Stimulated activated CD8-positive, alpha-beta memory T cell treated with anti-CD3 and anti-CD28 coated beads, Interleukin-7, amount 100 ng/mL, for 4 hours (primary cell): ENCODE data around the gene BRD8.
"Not testable (repeated sequence)": the region's sequence is repeated elsewhere in the genome, so short reads cannot be mapped to it uniquely, and the experiment has no call there.

ENCODE experiments used
- DNase-seq, 2 donors: peaks; one replicate each; pipeline ENCODE4 v3.0.0-alpha.2; 2020; ENCODE audit warnings: low read depth in 2 of 2

Gene BRD8

DNA sequence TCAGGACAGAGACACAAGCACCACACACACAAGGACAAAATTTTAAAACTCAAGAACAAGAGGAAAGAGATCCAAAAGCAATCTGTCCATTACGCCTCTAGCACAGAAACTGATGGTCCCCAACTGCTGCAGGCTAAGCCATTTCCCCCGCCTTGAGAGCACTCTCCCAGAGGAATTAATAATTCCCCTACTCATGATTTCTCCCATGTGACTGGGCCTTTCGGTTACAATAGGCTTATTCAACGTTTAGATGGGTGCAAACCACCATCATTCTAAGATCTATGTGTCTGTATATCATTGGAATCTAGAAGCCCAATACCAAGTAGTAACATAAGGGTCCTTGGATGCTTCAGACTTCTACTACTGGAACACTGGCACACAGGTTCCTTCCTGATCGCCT lies 18.8 kb downstream of the BRD8 start:
- no peak for DNase-seq

DNA sequence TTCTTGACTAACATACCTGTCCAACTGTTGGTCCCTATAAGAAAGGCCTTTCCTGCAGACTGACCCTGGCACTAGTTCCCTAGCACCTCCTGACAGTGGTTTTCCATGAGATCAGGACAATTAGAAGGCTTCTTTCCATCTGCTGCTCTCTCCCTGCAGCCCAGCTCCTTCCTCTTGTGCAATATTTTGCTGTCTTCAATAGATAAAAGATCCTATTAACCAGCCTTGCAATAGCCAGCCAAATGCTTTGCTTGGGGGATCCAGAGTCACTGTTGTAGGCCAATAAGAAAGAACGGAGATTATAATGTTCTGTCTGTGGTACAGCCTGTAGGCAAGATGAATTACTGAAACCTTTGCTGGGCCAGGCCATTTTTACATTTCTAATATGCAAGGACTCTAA lies 20.8 kb downstream of the BRD8 start:
- no peak for DNase-seq

DNA sequence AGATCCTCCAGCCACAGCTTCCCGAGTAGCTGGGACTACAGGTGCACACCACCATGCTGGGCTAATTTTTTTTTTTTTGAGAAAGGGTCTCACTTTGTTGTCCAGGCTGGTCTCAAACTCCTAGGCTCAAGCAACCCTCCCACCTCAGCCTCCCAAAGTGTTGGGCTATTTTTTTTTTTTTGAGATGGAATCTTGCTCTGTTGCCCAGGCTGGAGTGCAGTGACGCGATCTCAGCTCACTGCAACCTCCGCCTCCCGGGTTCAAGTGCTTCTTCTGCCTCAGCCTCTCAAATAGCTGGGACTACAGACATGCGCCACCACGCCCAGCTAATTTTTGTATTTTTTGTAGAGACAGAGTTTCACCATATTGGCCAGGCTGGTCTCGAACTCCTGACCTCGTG lies 22.5 kb downstream of the BRD8 start:
- DNase-seq, result not testable (repeated sequence)

DNA sequence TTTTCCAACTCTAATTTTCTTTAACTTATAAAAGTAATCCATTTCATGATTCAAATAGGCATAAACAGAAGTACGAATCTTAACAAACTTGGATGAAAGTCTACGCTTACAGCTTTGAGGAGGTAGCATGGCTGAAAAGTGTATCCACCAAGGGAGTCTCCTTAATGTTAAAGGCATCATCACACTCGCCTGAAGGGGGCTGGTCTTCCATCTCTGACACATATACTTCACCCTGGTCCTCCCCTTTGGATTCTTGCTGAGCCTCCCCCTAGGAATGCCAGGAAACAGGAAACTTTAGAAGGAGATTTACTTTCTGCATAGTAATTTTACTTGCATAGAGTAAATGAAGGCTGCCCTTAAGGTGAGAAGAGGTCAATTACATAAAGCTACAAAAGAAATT lies 28.9 kb downstream of the BRD8 start:
- DNase-seq, result no peak

DNA sequence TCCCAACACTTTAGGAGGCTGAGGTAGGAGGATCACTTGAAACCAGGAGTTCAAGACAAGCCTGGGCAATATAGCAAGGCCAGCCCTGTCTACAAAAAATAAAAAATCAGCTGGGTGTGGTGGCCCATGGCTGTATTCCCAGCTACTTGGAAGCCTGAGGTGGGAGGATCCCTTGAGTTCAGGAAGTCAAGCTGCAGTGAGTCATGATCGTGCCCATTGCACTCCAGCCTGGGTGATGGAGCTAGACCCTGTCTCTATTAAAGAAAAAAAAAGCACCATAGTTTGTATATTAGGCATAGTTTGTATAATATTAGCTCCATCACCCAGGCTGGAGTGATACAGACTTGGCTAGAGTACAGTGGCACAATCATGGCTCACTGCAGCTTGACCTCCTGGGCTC lies 29.6 kb downstream of the BRD8 start:
- DNase-seq, result no peak

DNA sequence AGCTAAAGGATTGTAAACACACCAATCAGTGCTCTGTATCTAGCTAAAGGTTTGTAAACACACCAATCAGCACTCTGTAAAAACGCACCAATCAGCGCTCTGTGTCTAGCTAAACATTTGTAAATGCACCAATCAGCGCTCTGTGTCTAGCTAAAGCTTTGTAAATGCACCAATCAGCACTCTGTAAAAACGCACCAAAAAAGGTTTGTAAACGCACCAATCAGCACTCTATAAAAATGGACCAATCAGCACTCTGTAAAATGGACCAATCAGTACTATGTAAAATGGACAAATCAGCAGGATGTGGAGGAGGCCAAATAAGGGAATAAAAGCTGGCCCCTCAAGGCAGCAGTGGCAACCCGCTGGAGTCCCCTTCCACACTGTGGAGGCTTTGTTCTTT lies 34.9 kb downstream of the BRD8 start:
- DNase-seq, result not testable (repeated sequence)

DNA sequence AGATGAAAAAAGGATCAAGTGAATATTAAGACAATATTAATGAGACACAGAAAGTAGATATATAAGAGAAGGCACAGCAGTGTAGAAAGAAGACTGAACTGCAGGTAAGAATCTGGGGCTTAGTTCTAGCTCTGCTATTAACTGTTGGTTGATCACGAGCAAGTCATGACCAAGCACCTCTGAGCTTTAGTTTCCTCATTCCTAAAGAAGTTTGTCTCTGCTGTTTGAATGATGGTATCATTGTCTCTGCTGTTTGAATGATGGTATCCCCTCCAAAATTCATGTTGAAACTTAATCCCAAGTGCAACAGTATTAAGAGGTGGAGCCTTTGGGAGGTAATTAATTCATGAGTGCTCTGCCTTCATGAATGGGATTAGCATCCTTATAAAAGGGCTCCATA lies 36.7 kb downstream of the BRD8 start:
- no peak for DNase-seq

DNA sequence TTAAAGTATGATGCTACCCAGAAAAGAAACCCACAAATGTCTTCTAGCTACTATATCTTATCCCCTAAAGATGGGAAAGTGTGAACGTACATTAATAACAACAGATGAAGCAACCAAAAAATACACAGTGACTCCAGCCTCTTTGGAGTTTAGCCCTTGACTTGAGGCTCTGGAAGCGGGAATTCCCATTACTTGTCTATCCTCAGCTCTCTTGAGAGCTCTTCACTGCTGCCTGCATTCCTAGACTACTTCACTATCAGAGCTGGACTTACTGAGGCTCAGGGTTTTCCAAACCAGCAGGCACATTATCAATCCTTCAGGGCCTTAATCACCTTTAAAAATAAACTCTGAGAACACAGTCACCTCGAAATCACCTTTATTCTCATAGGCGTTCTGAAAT lies 38.2 kb downstream of the BRD8 start:
- DNase-seq, result no peak

DNA sequence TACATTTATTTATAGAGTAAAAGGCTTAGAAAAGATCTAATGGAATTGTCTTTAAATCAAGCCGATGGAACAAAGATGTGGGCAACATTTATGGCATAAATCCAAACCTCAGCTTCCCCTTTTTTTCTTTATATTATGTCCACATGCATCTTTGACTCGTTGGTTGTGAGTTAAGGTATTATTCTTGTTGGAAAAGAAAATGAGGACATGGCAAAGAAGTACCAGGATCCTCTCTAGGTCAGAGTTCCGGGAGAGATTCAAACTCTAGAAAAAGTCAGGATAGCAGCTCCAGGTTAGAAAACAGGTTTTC lies 38.7 kb downstream of the BRD8 start:
- no peak for DNase-seq

DNA sequence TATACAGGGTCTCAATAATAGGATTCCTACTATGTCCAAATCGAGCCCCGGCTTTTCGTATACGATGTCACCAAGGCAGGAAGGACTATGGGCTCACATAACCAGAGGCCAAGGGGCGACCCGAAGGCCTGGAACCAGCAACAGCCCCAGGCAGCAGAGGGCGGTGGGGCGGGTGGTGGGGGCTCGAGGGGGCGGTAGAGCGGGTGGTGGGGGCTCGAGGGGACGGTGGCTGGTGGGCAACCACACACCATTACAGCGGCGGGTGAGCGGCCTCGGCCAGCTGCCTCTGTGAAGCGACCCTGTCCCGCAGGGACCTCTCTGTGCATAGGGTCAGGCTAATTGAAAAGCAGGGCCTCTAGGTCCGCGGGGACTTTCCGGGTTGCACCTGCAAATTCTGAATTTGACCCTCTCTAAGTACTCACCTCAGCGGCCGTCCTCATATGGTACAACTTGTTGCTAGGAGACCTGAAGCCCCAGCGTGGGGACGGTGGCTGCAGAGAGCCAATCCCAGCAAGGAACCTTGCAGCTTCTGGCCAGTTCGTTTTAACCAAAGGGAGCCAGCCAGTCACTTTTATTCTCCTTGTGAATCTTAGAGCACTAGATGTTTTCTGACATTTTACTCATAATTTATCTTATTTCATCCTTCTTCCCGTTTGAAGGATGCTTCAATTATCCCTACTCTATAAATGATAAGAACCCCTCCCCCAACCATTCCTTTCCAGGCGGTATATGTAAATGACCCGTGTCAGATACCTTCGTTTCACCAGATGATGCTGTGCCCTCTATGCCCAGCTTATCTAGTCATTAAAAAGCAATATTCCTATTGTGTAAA lies 39.3 kb downstream of the BRD8 start, which contains the start of gene NME5:
TSS of gene NME5 (minus strand) at position 480 of the 832 bp plus-strand sequence. CDS start 648 bp downstream, outside the sequence.
- no peak for DNase-seq

DNA sequence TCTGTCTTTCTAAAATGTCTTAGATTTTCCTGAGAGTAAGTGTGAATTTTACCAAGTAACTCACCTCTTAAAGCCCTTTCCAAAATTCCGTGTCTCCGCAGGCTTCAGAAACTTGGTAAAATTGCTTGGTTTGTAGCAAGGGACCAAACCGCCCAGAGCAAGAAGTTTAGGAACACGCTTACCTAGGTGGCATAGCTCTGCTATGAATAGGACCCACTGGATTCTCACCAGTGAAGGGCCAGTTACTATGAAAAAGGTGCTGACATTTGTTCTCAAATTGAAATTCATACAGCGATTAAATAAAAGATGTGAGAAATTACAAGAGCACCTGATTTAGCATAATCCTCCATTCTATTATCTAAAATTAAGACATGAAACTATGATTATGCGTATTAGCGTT lies 45.9 kb downstream of the BRD8 start:
- no peak for DNase-seq

DNA sequence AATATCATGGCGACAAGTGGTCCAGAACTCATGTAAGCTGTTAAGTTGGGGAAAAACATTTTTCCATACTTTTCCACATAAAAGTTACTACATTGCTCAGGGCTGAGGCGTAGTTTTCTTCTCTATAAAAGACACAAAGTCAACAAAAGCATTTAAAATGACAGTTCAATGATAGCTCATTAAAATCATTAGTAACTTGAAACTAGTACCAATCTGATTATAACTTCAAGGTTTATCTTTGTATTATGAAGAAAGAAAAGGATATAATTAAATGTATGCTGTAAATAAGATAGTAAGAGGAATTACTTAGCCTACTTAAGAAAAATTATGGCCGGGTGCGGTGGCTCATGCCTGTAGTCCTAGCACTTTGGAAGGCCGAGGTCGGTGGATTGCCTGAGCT lies 49.1 kb downstream of the BRD8 start:
- no peak for DNase-seq

DNA sequence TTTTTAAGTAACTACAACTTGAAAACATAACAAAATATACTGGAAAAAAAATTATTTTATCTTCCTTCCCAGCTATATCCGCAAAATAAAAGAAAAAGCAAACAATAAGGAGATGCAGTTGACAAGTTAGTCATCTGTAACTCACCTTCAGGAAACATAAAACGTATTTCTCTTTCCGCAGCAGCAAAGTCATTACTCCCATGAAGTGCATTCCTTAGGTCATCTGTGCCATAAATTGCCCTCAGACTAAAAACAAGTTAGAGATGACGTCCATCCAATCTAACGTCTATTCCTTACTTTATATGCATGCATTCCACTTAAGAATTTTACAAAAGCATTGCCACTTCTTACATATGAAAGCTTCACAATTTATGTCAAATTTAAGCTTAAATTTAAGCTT lies 50.1 kb downstream of the BRD8 start:
- DNase-seq, result no peak

DNA sequence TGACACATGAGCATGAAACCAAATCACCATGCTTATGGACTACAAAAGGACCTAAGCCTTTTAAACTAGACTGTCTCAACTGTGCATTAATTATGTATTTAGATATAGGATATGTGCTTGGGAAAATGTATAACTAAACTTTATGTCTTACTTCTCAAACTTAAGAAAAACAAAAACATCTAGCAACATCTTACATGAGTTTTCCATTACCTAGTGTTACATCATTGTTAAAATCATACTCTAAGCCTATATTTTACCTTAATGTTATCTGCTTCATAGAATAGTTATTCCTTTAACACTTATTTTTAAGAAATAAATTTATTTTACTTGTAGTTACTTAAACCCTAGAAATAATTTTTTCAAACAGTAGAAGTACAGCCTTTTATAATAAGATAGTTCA lies 63.2 kb downstream of the BRD8 start:
- DNase-seq, result no peak

DNA sequence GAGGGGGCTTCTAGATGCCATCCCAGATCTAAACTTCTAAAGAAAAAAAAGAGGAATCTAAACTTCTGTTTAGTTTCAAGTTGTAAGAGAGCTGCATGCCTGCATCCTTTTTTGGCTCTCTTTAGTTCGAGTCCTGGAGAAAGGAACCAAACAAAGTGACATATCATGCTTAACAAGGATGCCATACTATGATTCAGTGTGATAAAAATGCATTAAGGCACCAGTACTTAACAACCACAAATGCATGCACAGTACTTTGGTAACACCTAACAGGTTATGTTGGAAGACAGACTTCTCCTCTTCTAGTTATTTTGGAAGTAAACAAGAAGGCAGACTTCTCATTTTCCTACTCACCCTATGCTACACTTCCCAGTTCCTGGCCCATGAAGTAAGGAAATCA lies 66.5 kb downstream of the BRD8 start:
- DNase-seq, result no peak

DNA sequence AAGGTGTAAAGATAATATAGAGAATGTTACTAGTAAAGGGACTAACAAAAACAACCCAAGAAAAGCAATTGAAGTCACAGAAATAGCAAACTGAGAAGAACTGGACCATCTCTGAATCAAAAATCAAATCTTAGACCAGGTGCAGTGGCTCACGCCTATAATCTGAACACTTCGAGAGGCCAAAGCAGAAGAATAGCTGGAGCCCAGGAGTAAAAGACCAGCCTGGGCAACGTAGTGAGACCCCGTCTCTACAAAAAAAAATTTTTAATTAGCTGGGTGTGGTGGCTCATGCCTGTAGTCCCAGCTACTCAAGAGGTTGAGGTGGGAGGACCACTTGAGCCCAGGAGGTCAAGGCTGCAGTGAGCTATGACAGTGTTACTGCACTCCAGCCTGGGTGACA lies 67.2 kb downstream of the BRD8 start:
- no peak for DNase-seq

DNA sequence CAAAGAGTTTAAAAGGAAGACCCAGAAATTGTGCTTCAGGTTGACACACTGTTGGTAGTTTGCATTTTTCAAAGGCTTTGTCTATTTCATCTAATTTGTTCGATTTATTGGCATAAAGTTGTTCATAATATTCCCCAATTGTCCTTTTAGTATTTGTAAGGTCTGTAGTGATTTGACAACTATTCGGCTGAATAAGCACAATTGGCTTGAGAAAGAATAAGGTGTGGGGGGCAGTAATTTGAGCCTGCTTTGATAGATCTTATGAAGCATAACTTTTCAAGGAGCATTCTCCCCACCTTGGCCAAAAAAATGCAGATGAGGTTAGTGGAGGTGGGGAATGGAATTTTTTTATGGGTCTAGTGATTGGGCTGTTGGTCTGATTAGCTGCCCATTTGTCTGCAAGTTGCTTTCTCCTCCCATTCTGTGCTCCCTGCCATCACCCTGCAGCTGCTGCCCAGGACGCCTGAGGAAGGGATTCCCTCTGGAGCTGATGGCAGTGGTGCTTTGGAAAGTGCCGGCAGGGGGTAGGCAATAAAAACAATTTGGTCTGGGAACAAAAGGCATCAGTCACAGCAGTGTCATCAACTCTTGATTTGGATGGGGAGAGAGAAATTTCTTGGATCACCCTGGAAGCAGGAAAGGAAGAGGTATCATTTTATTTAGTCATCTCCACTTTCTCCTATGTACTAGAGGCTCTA lies 68.0 kb downstream of the BRD8 start:
- DNase-seq, result no peak

DNA sequence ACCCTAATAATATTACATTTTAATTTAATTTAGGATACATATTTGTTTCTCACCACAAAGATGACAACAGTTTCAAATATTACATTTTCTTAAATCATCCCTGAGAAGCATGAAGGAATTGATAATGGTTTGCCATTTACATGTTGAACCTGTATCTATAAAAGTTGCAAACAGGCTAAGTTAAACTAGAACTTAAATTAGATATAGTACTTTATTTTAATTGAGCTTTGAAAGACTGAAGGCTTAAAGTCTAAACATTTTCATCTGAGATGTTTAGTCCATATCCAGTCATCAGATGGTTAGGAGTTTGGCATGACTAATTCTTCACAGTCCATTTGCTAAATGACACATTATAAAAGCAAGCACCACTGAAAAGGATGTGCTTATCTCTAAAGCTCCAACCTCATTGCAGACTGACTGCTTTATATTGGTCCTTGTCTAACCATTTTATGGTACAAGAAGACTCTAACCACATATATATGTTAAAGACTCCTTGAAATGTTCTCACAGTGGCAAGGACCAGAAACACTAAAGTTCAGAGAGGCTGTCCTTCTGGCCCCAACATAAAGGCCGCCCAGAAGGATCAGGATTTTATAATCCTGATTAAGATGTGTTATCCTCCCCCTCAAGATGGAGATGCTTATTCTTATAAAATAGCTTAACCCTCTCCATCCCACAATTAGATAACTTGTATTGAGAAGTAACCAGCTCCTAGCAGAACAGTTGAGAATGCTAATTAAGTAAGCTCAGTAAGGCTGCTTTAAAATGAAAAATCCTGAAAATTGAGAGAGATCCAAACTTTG lies 68.8 kb downstream of the BRD8 start:
- DNase-seq, result no peak

DNA sequence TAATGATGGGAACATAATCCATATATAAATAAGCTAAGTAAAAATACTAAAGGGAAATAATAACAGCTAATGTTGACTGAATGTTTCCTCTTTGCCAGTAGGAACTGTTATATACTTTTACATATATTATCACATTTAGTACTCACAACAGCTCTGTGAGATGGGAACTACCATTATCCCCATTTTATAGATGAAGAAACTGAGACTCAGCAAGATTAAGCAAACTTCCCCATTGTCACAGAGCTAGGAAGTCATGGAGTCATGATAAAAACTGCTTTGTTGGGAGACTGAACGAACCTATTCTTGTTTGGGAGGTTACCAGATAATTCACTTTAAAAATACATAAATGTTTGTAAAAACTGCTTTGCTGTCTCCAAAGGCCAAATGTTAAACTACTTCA lies 71.2 kb downstream of the BRD8 start:
- no peak for DNase-seq

DNA sequence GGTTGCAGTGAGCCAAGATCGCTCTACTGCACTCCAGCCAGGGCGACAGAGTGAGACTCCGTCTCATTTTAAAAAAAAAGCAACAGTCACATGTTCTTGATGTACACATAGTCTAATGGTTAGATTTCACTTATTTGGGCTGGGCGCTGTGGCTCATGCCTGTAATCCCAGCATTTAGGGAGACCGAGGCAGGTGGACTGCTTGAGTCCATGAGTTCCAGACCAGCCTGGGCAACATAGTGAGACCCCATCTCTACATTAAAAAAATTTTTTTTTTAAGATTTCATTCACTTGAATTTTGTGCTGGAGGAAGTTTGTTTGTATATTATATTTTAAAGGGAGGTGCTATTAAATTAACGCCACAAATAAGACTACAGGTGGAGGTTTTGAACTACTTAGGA lies 72.7 kb downstream of the BRD8 start:
- no peak for DNase-seq

DNA sequence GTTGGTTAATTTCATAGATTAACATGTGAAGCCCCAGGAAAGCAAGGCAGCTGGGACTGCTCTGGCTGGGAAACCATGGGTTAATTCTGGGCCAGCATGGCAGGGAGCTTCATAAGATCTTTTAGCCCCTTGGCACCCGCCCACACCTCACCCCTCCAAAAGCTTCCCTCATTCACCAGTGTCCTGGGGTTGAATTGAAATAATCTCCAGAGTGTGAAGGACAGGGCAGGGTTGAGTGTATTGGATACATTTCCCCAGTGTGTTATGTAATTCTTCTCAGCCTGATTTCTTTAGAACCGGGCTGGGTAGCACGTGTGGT lies 75.2 kb downstream of the BRD8 start:
- DNase-seq, result no peak

DNA sequence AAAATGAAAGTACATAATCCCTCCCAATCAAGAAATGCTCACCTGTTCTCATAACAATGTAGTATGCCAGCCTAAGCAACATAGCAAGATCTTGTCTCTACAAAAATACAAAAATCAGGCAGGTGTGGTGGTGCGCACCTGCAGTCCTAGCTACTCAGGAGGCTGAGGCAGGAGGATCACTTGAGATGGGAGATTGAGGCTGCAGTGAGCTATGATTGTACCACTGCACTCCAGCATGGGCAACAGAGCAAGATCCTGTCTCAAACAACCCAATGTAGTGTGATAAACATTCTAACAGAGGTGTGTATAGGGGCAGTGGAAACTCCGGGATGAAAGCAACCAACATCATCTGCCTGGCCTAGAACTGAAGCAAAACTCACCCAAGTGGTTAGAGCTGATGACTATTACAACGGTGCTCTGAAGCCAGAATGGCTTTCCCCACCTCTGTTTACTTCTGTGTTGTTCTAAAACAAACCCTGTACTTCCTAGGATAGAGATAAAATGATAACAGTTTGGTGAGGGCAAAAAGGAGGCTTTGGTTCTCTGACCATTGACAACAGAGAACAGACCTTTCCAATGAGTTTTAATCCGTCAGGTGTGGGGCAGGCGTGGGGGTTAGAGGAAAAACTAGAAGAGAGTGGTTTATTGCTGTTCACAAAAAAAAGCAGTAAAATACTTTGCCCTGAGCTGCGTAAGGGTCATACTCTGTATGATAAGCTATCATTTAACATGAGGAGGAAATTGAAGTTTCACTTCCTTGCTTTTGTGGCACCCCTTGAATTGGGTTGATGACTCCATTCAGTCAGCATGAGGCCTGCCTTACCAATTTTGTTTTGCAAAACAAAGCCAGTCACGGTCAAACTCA lies 75.7 kb downstream of the BRD8 start:
- no peak for DNase-seq
